Upper lobe of right lung (tissue), 1 donor: ENCODE measurements around the gene ZNF260. TPM values are rescaled to one million over a fixed set of nuclear protein-coding genes. Genes with fewer than 3 reads are reported as not detected.
A peak's percentile ranks its signal among the peaks of the same experiment; 100 is the strongest.
"Not testable (repeated sequence)": the region's sequence is repeated elsewhere in the genome, so short reads cannot be mapped to it uniquely, and the experiment has no call there.

ENCODE experiments used
- ATAC-seq: fragments of 200-7000 bp; cut with Tn5 transposase; one replicate; pipeline ENCODE4 v1.9.1; 2020; ENCODE audit warnings: mild to moderate bottlenecking, moderate library complexity
- DNase-seq: peaks from one replicate; pipeline ENCODE4 v3.0.0-alpha.2; 2020
- H3K27ac ChIP-seq: fragments of 200-600 bp; one replicate; pipeline ENCODE4 v1.8.0; 2022
- H3K27me3 ChIP-seq: fragments of 200-600 bp; one replicate; pipeline ENCODE4 v1.8.0; 2022; ENCODE audit warnings: mild to moderate bottlenecking
- H3K36me3 ChIP-seq: fragments of 200-600 bp; one replicate; pipeline ENCODE4 v1.8.0; 2022
- H3K4me1 ChIP-seq: fragments of 200-600 bp; one replicate; pipeline ENCODE4 v1.8.0; 2022
- H3K4me3 ChIP-seq: fragments of 200-600 bp; one replicate; pipeline ENCODE4 v1.8.0; 2022; ENCODE audit warnings: mild to moderate bottlenecking
- H3K9me3 ChIP-seq: fragments of 200-600 bp; one replicate; pipeline ENCODE4 v1.8.0; 2022
- CTCF ChIP-seq: fragments of 200-600 bp; IDR thresholded peaks from one replicate; pipeline ENCODE4 v1.8.0; 2022; ENCODE audit warnings: antibody characterized with exemption
- intact Hi-C: fragments of 100-400 bp; cut with DNase I; formaldehyde crosslinking; loops from one replicate; pipeline ENCODE4 v1.11.0; 2022
- total RNA-seq: library from RNA; stranded (reverse); fragmentation: NEBNext Ultra II Directional; extraction: Animal tissue kit (Norgen Biotek cat#: 25700); gene quantifications from one replicate; pipeline ENCODE4 v1.2.1, GENCODE V29; 2021
- donor health status: DM: no; HTN: yes; CAD: no; lungs with severe emphysema.

Gene ZNF260
- total RNA-seq, 1 donor from 2014 or later = 10.5 TPM

- Histone ChIP-seq H3K9me3 (peaks cover 53% of the 10 kb centered on the region), H3K4me3 (no peak overlapping the region), H3K27ac (no peak overlapping the region), H3K36me3 (no peaks in the 10 kb centered on the region), H3K4me1 (no peaks in the 10 kb centered on the region), H3K27me3 (no peaks in the 10 kb centered on the region)
- DNase-seq = no peak
- intact Hi-C loops = no loop called here
- ATAC-seq = no peak
- TF ChIP-seq CTCF = no peak
Measured at GRCh38 chr19:36501973-36502372, 26.1 kb downstream of the ZNF260 start.

GRCh38 chr19:36497001-36497400, 31.1 kb downstream of the ZNF260 start:
- no peaks in the 10 kb centered on the region for H3K36me3 ChIP-seq
- no peak for TF ChIP-seq CTCF
- no peak overlapping the region for H3K4me3 ChIP-seq
- intact Hi-C loops = no loop called here
- DNase-seq (no peak), ATAC-seq (no peak)
- peaks cover 21% of the 10 kb centered on the region for H3K9me3 ChIP-seq
- no peaks in the 10 kb centered on the region for H3K4me1 ChIP-seq
- no peaks in the 10 kb centered on the region for H3K27me3 ChIP-seq
- H3K27ac ChIP-seq = no peak overlapping the region

- ATAC-seq, H3K27me3 ChIP-seq, H3K4me3 ChIP-seq, H3K27ac ChIP-seq, H3K4me1 ChIP-seq, H3K9me3 ChIP-seq, H3K36me3 ChIP-seq, intact Hi-C loops: not testable (repeated sequence)
- DNase-seq = peak; percentile 69
- peak; percentile 60 for TF ChIP-seq CTCF
Measured at GRCh38 chr19:36492689-36493453, 35.2 kb downstream of the ZNF260 start.

- not testable (repeated sequence) for H3K36me3 ChIP-seq
Measured at GRCh38 chr19:36490846-36491245, 37.2 kb downstream of the ZNF260 start.

GRCh38 chr19:36489920-36490415, 38.1 kb downstream of the ZNF260 start:
- DNase-seq (no peak), ATAC-seq (peak; percentile 89)
- no peak for TF ChIP-seq CTCF
- Histone ChIP-seq H3K4me3 (peak overlapping the region; percentile 75), H3K36me3 (no peaks in the 10 kb centered on the region), H3K9me3 (no peaks in the 10 kb centered on the region), H3K27me3 (no peaks in the 10 kb centered on the region), H3K27ac (peak overlapping the region; percentile 97), H3K4me1 (peaks cover 10% of the 10 kb centered on the region)
- intact Hi-C loops = no loop called here

More at GRCh38 chr19:36490846-36491245, 37.2 kb downstream of the ZNF260 start:
- H3K4me1 ChIP-seq = peaks cover 10% of the 10 kb centered on the region
- H3K27ac ChIP-seq, H3K9me3 ChIP-seq, ATAC-seq, intact Hi-C loops, DNase-seq, H3K4me3 ChIP-seq, H3K27me3 ChIP-seq: not testable (repeated sequence)

- DNase-seq (peak; percentile 94), ATAC-seq (peak; percentile 98)
- Histone ChIP-seq H3K9me3 (no peaks in the 10 kb centered on the region), H3K4me3 (peak within 1 kb of the TSS; percentile 75), H3K27ac (peak within 1 kb of the TSS; percentile 97), H3K4me1 (peaks cover 10% of the 10 kb centered on the region), H3K27me3 (no peaks in the 10 kb centered on the region), H3K36me3 (no peaks in the 10 kb centered on the region)
- intact Hi-C loops = no loop called here
- peak; percentile 12 for TF ChIP-seq CTCF
Measured at GRCh38 chr19:36489118-36489919, 38.8 kb downstream of the ZNF260 start, which contains the start of gene ZNF566. ZNF566 (minus strand) TSS chr19:36489561; CDS start chr19:36476557, 13,004 bp downstream.
